Cardiac muscle cell (in vitro differentiated cells and primary cell): Measurements from ENCODE around the gene NDUFA8. TPM values are rescaled to one million over a fixed set of nuclear protein-coding genes. Genes with fewer than 3 reads are reported as not detected.

Experiments
- DNase-seq, 2 donors: peaks; one replicate each; pipeline versions ENCODE4 v3.0.0 to v3.0.0-alpha.2; 2010 to 2017; ENCODE audit warnings: low read depth in 1 of 2, low spot score in 1 of 2
- H3K27ac ChIP-seq: fragments of 200-600 bp; sonication (generic); 2 replicates; pipeline ENCODE4 v1.5.1; 2016
- H3K27me3 ChIP-seq: fragments of 200-600 bp; sonication (generic); 2 replicates; pipeline ENCODE4 v1.6.0; 2016; ENCODE audit warnings: control low read depth
- H3K36me3 ChIP-seq: fragments of 200-600 bp; sonication (generic); 2 replicates; pipeline ENCODE4 v1.5.1; 2016; ENCODE audit warnings: control low read depth
- H3K4me1 ChIP-seq: fragments of 200-600 bp; sonication (generic); 2 replicates; pipeline ENCODE4 v1.8.1; 2017; ENCODE audit warnings: low read depth, mild to moderate bottlenecking, mixed run types
- H3K4me3 ChIP-seq: fragments of 200-600 bp; sonication (generic); 2 replicates; pipeline ENCODE4 v1.5.1; 2016; ENCODE audit warnings: mild to moderate bottlenecking
- H3K9me3 ChIP-seq: fragments of 200-600 bp; sonication (generic); 2 replicates; pipeline ENCODE4 v1.5.1; 2017; ENCODE audit warnings: low read depth, mild to moderate bottlenecking, control low read depth
- CTCF ChIP-seq: IDR thresholded peaks from 2 replicates; pipeline ENCODE4 v1.5.1; 2012; ENCODE audit warnings: low read depth, mild to moderate bottlenecking, low read length
- polyA plus RNA-seq: library from polyadenylated mRNA; unstranded; fragments of >200 nt; fragmentation: Nextera tagmentation; extraction: Ambion mirVana; gene quantifications from 2 replicates; pipeline ENCODE4 v1.2.1, GENCODE V29; 2016
- total RNA-seq: library from RNA; depleted of rRNA; stranded (reverse); fragments of >200 nt; gene quantifications from 2 replicates; pipeline ENCODE4 v1.2.3, GENCODE V29; 2016

Gene NDUFA8
- total and polyA plus RNA-seq, 2 experiments from 2014 or later: 86.9 to 336 TPM

DNA sequence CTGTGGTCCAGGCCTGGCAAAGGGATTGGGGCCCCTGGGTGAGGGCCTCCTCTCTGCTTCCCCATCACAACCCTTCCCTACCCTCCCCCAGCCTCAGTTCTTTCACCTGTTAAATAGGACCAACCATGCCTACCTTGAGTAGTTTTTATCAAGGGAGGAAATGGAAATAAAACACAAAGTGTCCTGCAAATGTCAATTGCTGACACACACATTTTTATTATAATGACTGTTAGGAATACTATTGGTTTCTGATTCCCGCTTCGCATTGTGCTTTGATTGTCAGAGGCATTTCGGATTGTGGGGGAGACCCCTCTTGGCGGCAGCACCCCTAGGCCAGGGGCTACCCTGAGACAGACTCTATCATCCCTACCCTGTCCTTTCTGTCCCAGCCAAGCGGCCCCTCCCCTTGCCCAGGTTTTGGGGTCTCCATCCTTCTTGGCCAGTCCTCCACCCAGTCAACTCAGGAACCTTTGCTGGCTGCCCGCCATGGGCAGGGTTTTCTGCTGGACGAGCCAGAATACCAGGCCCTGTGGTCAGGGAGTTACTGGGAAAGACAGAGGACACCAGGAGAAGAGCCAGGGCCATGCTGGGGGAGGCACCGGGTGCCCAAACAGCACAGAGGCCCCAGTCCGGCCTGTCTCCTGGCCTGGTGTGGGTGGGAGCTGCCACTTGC, 48.0 kb downstream of the NDUFA8 start:
- no peak for DNase-seq
- H3K4me1 ChIP-seq: peaks cover 4% of the 10 kb centered on the region
- H3K4me3 ChIP-seq: no peak overlapping the region
- no peaks in the 10 kb centered on the region for H3K36me3 ChIP-seq
- no peaks in the 10 kb centered on the region for H3K27me3 ChIP-seq
- no peaks in the 10 kb centered on the region for H3K9me3 ChIP-seq
- H3K27ac ChIP-seq: no peak overlapping the region
- no peak for TF ChIP-seq CTCF

DNA sequence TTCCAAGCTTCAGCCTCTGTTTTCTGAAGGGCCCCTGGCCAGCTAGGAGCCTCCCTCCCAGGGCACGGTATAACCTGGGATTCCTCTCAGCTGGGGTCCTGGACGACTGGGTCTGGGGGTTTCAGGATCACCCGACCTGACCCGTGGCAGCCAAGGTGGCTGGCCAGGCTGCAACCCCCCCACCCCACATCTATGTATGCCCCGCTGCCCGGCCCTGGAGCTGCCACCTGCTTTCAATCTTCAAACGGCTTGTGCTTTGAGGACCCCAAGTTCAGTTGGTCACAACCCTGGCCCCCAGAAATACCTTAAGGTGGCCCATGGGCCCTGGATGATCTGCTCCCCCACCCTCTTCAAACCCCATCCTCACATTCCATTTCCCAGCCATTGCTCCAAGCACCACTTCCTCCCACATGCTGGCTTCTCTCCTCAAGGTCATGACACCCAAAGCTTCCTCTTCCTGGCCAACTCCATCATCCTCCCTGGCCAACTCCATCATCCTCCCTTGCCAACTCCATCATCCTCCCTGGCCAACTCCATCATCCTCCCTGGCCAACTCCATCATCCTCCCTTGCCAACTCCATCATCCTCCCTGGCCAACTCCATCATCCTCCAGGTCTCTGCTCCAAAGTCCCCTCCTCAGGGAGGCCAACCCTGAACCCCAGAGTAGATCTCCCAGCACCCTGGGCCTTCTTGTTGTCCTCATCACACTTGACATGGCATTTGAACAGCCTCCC, 49.3 kb downstream of the NDUFA8 start:
- H3K27ac ChIP-seq: no peak overlapping the region
- H3K27me3 ChIP-seq: no peaks in the 10 kb centered on the region
- no peaks in the 10 kb centered on the region for H3K36me3 ChIP-seq
- DNase-seq: no peak
- TF ChIP-seq CTCF: no peak
- H3K4me1 ChIP-seq: peaks cover 4% of the 10 kb centered on the region
- no peaks in the 10 kb centered on the region for H3K9me3 ChIP-seq
- H3K4me3 ChIP-seq: no peak overlapping the region

- Histone ChIP-seq H3K27ac (no peak overlapping the region), H3K4me3 (no peak overlapping the region), H3K9me3 (no peaks in the 10 kb centered on the region), H3K27me3 (no peaks in the 10 kb centered on the region), H3K36me3 (no peaks in the 10 kb centered on the region), H3K4me1 (peaks cover 4% of the 10 kb centered on the region)
- DNase-seq: no peak
- TF ChIP-seq CTCF: no peak
Measured at GRCh38 chr9:122109035-122109813, 50.4 kb downstream of the NDUFA8 start.

GRCh38 chr9:122107291-122107805, 52.2 kb downstream of the NDUFA8 start:
- Histone ChIP-seq H3K36me3 (no peaks in the 10 kb centered on the region), H3K9me3 (no peaks in the 10 kb centered on the region), H3K27ac (no peak overlapping the region), H3K27me3 (no peaks in the 10 kb centered on the region), H3K4me3 (no peak overlapping the region), H3K4me1 (peaks cover 4% of the 10 kb centered on the region)
- no peak for TF ChIP-seq CTCF
- DNase-seq: no peak

DNA sequence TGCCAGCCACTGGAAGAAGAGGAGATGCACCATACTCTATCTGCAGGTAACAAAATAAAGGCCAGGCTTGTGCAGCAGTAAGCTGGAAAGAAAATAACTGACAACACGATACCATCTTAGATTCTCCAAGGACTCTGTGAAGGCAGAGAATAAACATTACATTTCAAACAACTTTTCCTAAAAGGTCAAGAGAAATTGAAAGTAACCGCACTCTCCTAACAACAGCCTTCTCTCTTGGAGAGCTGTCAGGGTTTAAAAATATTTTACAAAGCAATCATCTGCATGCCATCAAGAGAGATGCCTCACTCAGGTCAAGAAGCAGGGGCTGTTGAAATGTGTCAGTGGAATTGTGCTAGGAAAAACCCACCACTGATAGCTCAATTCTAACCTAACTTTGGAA, 53.0 kb downstream of the NDUFA8 start:
- Histone ChIP-seq H3K9me3 (no peaks in the 10 kb centered on the region), H3K27me3 (no peaks in the 10 kb centered on the region), H3K27ac (no peak overlapping the region), H3K4me3 (no peak overlapping the region), H3K4me1 (peaks cover 4% of the 10 kb centered on the region), H3K36me3 (no peaks in the 10 kb centered on the region)
- TF ChIP-seq CTCF: no peak
- no peak for DNase-seq
